ENCODE data around the gene KLHL29. TPM values are rescaled to one million over a fixed set of nuclear protein-coding genes. Genes with fewer than 3 reads are reported as not detected.
A peak's percentile ranks its signal among the peaks of the same experiment; 100 is the strongest.

Gene KLHL29
- total RNA-seq, 4 donors from 2014 or later = 10.1 to 27.3 (median 15.7) TPM

GRCh38 chr2:23464156-23464555 lies 79.2 kb downstream of the KLHL29 start:
- TF ChIP-seq CTCF (IDR thresholded peaks at IDR 0.05) (no peak), POLR2A (IDR thresholded peaks at IDR 0.05) (no peak)
- intact Hi-C loops (cut with DNase I; ENCODE audit: low total_unique reads) = no loop called here
- H3K4me3 ChIP-seq (ENCODE audit: low read depth, poor library complexity, severe bottlenecking) = no peak overlapping the region
- peak in 1 of 2 donors; percentile 69 for DNase-seq (ENCODE audit: low spot score in 2 of 2)
- 68 to 75% methylated on average over 6 of the region's 6 CpGs for WGBS, 2 donors

DNA sequence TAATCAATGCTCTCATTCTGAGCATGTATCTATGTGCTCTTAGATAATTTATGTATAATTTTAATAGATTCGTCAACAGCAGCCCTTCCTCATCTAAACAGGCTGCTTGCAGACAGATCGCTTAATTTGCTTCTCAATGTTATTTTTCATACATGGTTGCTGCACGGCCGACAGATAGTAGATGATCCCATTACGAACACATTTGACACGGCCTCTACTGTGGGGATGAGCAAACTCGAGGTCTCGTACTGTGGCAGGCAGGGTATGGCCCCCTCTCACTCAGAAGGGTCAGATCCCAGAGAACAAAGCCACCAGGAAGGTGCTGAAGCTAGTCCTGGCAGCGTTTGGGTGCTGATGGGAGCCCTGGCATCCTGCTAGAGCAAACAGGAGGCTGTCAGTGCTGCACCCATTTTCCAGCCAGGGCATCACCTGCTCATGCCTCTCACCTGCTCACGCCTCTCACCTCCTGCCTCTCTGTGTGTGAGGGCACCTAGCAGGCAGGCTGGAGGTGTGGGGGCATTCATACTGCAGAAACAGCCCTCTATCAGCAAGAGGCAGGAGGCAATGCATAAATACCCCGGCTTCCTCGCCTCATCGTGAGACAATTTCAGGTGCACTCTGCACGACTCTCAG lies 80.0 kb downstream of the KLHL29 start:
- 88 to 91% methylated on average over 14 of the region's 14 CpGs for WGBS, 2 donors
- no peak for TF ChIP-seq POLR2A (IDR thresholded peaks at IDR 0.05)
- TF ChIP-seq CTCF (IDR thresholded peaks at IDR 0.05) = no peak
- intact Hi-C loops (cut with DNase I; ENCODE audit: low total_unique reads) = no loop called here
- no peak overlapping the region for H3K4me3 ChIP-seq (ENCODE audit: low read depth, poor library complexity, severe bottlenecking)
- peak in 1 of 2 donors; percentile 59 for DNase-seq (ENCODE audit: low spot score in 2 of 2)

DNA sequence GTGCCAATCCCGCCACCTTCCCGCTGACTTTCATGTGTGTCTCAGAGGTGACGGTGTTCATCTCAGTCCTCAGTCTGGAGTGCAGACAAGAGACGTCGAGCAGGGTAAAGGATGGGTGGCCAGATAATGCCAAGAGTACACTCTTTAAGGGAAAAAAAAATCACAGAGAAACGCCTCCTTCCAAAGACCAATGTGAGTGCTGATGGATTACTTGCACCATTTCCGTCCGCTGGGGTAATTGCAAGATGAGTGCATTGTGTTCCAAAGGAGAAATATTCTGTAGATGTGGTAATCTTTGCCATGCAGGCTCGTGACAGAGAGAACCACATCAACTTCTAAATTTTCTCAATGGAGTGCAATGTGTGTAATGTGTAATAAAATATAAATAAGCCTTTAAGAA lies 81.0 kb downstream of the KLHL29 start:
- no peak overlapping the region for H3K4me3 ChIP-seq (ENCODE audit: low read depth, poor library complexity, severe bottlenecking)
- peak in 1 of 2 donors; percentile 73 for DNase-seq (ENCODE audit: low spot score in 2 of 2)
- WGBS, 2 donors = 87 to 88% methylated on average over 9 of the region's 9 CpGs
- intact Hi-C loops (cut with DNase I; ENCODE audit: low total_unique reads) = no loop called here
- TF ChIP-seq POLR2A (IDR thresholded peaks at IDR 0.05) = no peak
- TF ChIP-seq CTCF (IDR thresholded peaks at IDR 0.05) = no peak

DNA sequence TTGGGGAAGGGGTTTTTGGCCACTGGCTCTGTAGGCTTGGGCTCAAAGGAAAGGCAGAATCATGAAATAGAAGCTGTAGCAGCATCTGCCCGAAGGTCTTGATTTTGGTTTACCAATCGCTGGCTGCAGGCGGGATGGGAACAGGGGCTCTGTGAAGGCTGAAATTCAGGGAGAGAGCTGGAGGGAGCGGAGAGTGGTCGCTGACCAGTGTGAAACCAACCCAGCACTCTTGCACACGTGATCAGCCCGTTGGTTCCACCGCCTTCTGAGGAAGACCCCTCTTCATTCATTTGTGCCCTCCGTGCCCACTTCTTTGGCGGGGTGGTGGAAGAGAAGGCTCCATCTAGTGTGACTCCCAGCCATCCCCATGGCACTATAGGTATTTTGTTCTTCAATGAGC lies 82.6 kb downstream of the KLHL29 start:
- no peak for TF ChIP-seq POLR2A (IDR thresholded peaks at IDR 0.05)
- TF ChIP-seq CTCF (IDR thresholded peaks at IDR 0.05) = no peak
- intact Hi-C loops (cut with DNase I; ENCODE audit: low total_unique reads) = no loop called here
- DNase-seq (ENCODE audit: low spot score in 2 of 2) = peak in 1 of 2 donors; percentile 63
- no peak overlapping the region for H3K4me3 ChIP-seq (ENCODE audit: low read depth, poor library complexity, severe bottlenecking)
- WGBS, 2 donors = 95 to 97% methylated on average over 10 of the region's 10 CpGs

DNA sequence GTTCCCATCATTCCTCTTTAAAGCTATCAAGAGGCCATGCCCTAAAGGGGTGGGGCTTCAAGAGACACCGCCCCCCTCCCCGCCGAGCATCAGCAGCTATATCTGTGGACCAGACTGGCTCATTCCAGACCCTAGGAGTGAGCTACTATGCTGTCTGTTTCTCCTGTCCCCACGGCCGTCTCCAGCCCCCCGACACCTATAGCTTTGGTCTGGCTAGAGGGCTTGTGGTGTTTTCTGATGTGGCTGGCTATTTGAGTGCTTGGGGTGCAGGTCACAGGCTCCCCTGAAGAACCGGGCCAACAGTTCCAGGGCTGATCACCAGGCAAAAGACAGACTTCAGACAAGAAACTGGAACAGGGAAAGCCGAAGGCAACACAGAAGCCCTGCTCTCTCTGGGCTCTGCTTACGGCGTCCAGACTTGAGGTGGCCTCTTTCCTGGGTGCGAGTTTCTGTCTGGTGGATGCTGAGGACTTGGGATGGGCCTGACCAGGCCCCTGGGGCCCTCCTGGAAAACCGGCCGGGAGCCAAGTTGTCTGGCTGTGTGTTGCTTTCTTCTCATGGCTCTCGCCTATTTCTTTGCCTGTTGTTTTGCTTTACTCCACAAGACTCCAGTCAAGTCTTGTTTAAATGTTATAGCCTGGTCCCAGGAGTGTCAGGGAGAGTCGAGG lies 83.6 kb downstream of the KLHL29 start:
- 81 to 85% methylated on average over 13 to 15 of the region's 15 CpGs for WGBS, 2 donors
- H3K4me3 ChIP-seq (ENCODE audit: low read depth, poor library complexity, severe bottlenecking) = no peak overlapping the region
- DNase-seq (ENCODE audit: low spot score in 2 of 2) = no peak
- intact Hi-C loops (cut with DNase I; ENCODE audit: low total_unique reads) = no loop called here
- TF ChIP-seq POLR2A (IDR thresholded peaks at IDR 0.05) (no peak), CTCF (IDR thresholded peaks at IDR 0.05) (no peak)
